GM10266 (cell line): ENCODE measurements around the gene CACUL1.
"Not testable (repeated sequence)": the region's sequence is repeated elsewhere in the genome, so short reads cannot be mapped to it uniquely, and the experiment has no call there.

Source experiments
- DNase-seq: peaks from one replicate; pipeline ENCODE4 v3.0.0; 2012; ENCODE audit errors: extremely low spot score
- TF ChIP-seq, protein P1 (sequence below): IDR thresholded peaks from 2 replicates; pipeline ENCODE4 v1.5.1; 2012; ENCODE audit warnings: mild to moderate bottlenecking, low read depth; ENCODE audit not compliant: control insufficient read depth, insufficient read depth; ENCODE audit errors: missing control alignments

The CACUL1 gene

GRCh38 chr10:118672766-118673715 is 81.7 kb downstream of the CACUL1 start:
- TF ChIP-seq, protein P1, sequence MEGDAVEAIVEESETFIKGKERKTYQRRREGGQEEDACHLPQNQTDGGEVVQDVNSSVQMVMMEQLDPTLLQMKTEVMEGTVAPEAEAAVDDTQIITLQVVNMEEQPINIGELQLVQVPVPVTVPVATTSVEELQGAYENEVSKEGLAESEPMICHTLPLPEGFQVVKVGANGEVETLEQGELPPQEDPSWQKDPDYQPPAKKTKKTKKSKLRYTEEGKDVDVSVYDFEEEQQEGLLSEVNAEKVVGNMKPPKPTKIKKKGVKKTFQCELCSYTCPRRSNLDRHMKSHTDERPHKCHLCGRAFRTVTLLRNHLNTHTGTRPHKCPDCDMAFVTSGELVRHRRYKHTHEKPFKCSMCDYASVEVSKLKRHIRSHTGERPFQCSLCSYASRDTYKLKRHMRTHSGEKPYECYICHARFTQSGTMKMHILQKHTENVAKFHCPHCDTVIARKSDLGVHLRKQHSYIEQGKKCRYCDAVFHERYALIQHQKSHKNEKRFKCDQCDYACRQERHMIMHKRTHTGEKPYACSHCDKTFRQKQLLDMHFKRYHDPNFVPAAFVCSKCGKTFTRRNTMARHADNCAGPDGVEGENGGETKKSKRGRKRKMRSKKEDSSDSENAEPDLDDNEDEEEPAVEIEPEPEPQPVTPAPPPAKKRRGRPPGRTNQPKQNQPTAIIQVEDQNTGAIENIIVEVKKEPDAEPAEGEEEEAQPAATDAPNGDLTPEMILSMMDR, result no peak
- DNase-seq, result no peak

DNA sequence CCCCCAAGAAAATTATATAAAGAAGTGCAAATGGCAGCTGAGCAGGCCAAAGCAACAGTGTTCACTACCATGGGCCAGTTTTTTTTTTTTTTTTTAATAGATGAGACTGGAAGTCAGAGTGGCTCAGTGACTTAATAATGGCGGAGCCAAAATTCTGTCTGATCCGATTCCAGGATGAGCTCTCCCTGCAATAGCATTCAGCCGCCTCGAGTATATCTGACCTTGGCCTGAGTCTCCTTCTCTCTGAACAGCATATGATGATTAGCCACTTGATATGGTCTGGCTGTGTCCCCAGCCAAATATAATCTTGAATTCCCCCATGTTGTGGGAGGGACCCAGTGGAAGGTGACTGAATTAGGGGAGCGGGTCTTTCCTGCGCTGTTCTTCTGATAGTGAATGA is 82.6 kb downstream of the CACUL1 start:
- TF ChIP-seq, protein P1, result no peak
- no peak for DNase-seq

DNA sequence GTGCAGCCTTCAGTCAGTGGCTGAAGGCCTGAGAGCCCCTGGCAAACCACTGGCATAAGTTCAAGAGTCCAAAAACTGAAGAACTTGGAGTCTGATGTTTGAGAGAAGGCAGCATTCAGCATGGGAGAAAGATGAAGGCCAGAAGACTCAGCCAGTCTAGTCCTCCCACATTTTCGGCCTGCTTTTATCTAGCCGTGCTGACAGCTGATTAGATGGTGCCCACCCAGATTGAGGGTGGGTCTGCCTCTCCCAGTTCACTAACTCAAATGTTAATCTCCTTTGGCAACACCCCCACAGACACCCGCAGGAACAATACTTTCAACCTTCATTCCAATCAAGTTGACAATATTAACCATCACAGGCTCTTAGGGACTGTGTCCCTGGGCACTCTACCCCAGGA is 83.5 kb downstream of the CACUL1 start:
- not testable (repeated sequence) for DNase-seq

DNA sequence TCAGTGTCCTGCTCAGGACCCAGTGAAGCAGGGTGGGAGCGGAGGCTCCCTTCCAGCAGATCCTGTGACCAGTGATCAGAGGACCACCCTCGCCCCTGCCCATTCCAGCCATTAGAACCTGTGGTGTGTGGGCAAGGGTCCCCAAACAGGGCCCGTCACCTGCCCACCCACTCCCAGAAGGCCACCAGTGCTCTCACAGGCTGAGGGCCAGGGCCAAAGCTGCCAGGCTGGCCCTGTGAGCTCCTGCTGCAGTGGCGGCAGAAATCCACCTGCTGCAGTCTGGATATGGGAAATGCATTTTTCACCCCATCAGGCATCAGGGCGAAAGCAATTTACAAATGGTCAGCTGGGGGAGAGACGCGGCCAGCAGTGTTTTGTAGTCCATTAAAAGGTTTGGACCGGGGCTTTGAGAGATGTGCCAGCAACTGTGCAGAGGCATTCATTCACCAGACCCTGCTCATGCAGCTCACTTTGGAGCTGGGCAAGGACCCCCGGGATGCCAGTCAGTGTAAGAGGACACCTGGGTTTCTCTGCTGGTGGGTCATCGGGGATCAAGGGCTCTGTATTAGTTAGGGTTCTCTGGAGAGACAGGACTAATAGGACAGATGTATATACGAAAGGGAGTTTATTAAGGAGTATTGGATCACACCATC is 84.2 kb downstream of the CACUL1 start:
- TF ChIP-seq, protein P1, result no peak
- no peak for DNase-seq

DNA sequence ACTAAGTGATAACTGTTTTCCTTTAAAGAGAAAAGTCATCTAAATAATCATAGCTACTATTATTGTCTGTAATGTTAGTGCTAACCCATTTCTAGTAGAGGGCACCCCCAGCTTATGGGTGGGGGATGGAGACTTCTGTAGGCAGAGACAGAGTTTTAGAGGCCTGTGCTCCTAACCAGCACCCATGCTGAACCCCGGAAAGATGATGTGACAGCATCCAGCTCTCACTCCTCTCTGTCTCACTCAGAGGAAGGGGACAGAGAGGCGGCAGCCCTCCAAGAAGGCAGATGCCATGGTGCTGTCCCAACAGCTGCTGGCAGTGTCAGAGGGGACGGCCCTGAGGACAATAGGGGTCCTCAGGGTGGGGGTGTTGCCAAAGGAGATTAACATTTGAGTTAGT is 84.9 kb downstream of the CACUL1 start:
- no peak for DNase-seq
- TF ChIP-seq, protein P1, result no peak

GRCh38 chr10:118669020-118669791 is 85.6 kb downstream of the CACUL1 start:
- TF ChIP-seq, protein P1, result no peak
- DNase-seq, result no peak

- DNase-seq, result no peak
- TF ChIP-seq, protein P1, result no peak
These were observed 86.4 kb downstream of the CACUL1 start for GRCh38 chr10:118668228-118668952.
